HCT116 (cell line): Measurements from ENCODE around the gene AKT3. TPM values are rescaled to one million over a fixed set of nuclear protein-coding genes. Genes with fewer than 3 reads are reported as not detected.
A peak's percentile ranks its signal among the peaks of the same experiment; 100 is the strongest.

ENCODE experiments used
- ATAC-seq: fragments of 200-7000 bp; cut with Tn5 transposase; 2 replicates; pipeline ENCODE4 v1.9.1; 2020; ENCODE audit warnings: mild to moderate bottlenecking, moderate library complexity
- BruUV-seq: library from RNA; stranded (reverse); fragments of 400-500 nt; replicated peaks from 2 replicates; lab custom pipeline; 2021; lab: Mats Ljungman, UMichigan
- CTCF ChIA-PET: fragments of 300-600 bp; sonication (Branson Sonifier 250); formaldehyde crosslinking; loops from one replicate; lab custom pipeline; 2021; ENCODE audit warnings: antibody characterized with exemption; lab: Charles Lee
- POLR2A ChIA-PET: fragments of 300-600, 350-600 bp; sonication (Branson Sonifier 250); formaldehyde crosslinking; loops from one replicate; lab custom pipeline; 2021; ENCODE audit warnings: antibody characterized with exemption; lab: Charles Lee
- RAD21 ChIA-PET, 2 experiments: fragments of 300-600 bp; sonication (Branson Sonifier 250); formaldehyde crosslinking; loops; one replicate each; lab custom pipeline; 2023; ENCODE audit warnings: low total read pairs in 2 of 2; ENCODE audit not compliant: uncharacterized antibody in 2 of 2, unreplicated experiment in 2 of 2, low non-redundant PET in 1 of 2; lab: Charles Lee
- DNase-seq: peaks from one replicate; pipeline ENCODE4 v3.0.0-alpha.2; 2010; ENCODE audit warnings: low read depth, low spot score
- H2AFZ ChIP-seq: fragments of 200-600 bp; shearing (Covaris generic), sonication (generic); 2 replicates; pipeline ENCODE4 v1.6.1; 2017; ENCODE audit warnings: low read depth, mixed run types, mixed read lengths, antibody characterized with exemption, low read length; ENCODE audit not compliant: poor library complexity, severe bottlenecking
- H3K27ac ChIP-seq: 2 replicates; pipeline ENCODE4 v1.5.1; 2012; ENCODE audit warnings: low read depth, low read length
- H3K27me3 ChIP-seq: fragments of 200-600 bp; sonication (generic); 2 replicates; pipeline ENCODE4 v1.6.1; 2016; ENCODE audit warnings: mixed run types, low read length, mixed read lengths; ENCODE audit not compliant: insufficient read depth
- H3K36me3 ChIP-seq, 2 experiments: fragments of 200-500 bp in 1 of 2; fragments of 200-600 bp in 1 of 2; sonication (Bioruptor generic) in 1 of 2; sonication (generic) in 1 of 2; 2 replicates each; pipeline versions ENCODE4 v1.5.1 to v1.6.1; 2014 to 2016; ENCODE audit warnings: low read length in 2 of 2, inconsistent platforms in 1 of 2, mixed read lengths in 1 of 2, mixed run types in 1 of 2; ENCODE audit not compliant: insufficient read depth in 2 of 2, control insufficient read depth in 1 of 2
- H3K4me1 ChIP-seq, 2 experiments: fragments of 200-600 bp in 1 of 2; sonication (generic) in 1 of 2; 2 replicates each; pipeline versions ENCODE4 v1.5.1 to v1.6.1; 2012 to 2017; ENCODE audit warnings: low read length in 2 of 2, inconsistent platforms in 1 of 2, mild to moderate bottlenecking in 1 of 2, mixed read lengths in 1 of 2, mixed run types in 1 of 2, moderate library complexity in 1 of 2; ENCODE audit not compliant: insufficient read depth in 2 of 2, control insufficient read depth in 1 of 2
- H3K4me2 ChIP-seq: fragments of 200-600 bp; sonication (generic); 2 replicates; pipeline ENCODE4 v1.6.1; 2017; ENCODE audit warnings: mixed run types, low read length, mixed read lengths
- H3K4me3 ChIP-seq, 2 experiments: fragments of 200-600 bp in 1 of 2; sonication (generic) in 1 of 2; replicated peaks in 1 of 2; 2 replicates each; pipeline ENCODE4 v1.5.1; 2011 to 2016; ENCODE audit warnings: low read length in 2 of 2, control low read depth in 1 of 2, low read depth in 1 of 2, mild to moderate bottlenecking in 1 of 2, mixed read lengths in 1 of 2, mixed run types in 1 of 2
- H3K79me2 ChIP-seq: fragments of 200-600 bp; sonication (generic); 2 replicates; pipeline ENCODE4 v1.6.1; 2017; ENCODE audit warnings: mild to moderate bottlenecking, mixed run types, low read length, moderate library complexity, mixed read lengths; ENCODE audit not compliant: insufficient read depth
- H3K9ac ChIP-seq: fragments of 200-600 bp; sonication (generic); 2 replicates; pipeline ENCODE4 v1.6.1; 2016; ENCODE audit warnings: low read length, mixed read lengths
- H3K9me2 ChIP-seq: fragments of 200-600 bp; sonication (generic), shearing (Covaris generic); 2 replicates; pipeline ENCODE4 v1.6.1; 2017; ENCODE audit warnings: mixed run types, mild to moderate bottlenecking, moderate library complexity; ENCODE audit not compliant: insufficient read depth
- H3K9me3 ChIP-seq, 2 experiments: fragments of 200-500 bp in 1 of 2; fragments of 200-600 bp in 1 of 2; sonication (Bioruptor generic) in 1 of 2; sonication (generic) in 1 of 2; 2 replicates each; pipeline ENCODE4 v1.6.1; 2014 to 2017; ENCODE audit warnings: low read length in 2 of 2, mixed read lengths in 2 of 2, inconsistent platforms in 1 of 2, low read depth in 1 of 2, mild to moderate bottlenecking in 1 of 2, mixed run types in 1 of 2, moderate library complexity in 1 of 2; ENCODE audit not compliant: control insufficient read depth in 1 of 2, insufficient read depth in 1 of 2
- H4K20me1 ChIP-seq: fragments of 200-600 bp; sonication (generic), shearing (Covaris generic); 2 replicates; pipeline ENCODE4 v1.6.1; 2017; ENCODE audit warnings: mixed run types, mild to moderate bottlenecking, moderate library complexity; ENCODE audit not compliant: insufficient read depth
- CBX3 ChIP-seq: IDR thresholded peaks from 2 replicates; pipeline ENCODE4 v1.6.1; 2012; ENCODE audit warnings: low read depth
- CEBPB ChIP-seq: IDR thresholded peaks from 2 replicates; pipeline ENCODE4 v1.6.1; 2012; ENCODE audit warnings: low read depth
- EGR1 ChIP-seq: IDR thresholded peaks from 2 replicates; pipeline ENCODE4 v1.6.1; 2012; ENCODE audit warnings: low read depth
- EZH2 ChIP-seq: fragments of 200-600 bp; sonication (generic); IDR thresholded peaks from 2 replicates; pipeline ENCODE4 v1.6.1; 2017; ENCODE audit warnings: antibody characterized with exemption, mixed run types
- EZH2phosphoT487 ChIP-seq: fragments of 200-600 bp; IDR thresholded peaks from 2 replicates; pipeline ENCODE4 v1.6.1; 2018; ENCODE audit warnings: antibody characterized with exemption, borderline replicate concordance
- FOSL1 ChIP-seq: IDR thresholded peaks from 2 replicates; pipeline ENCODE4 v1.6.1; 2012; ENCODE audit warnings: low read depth
- JUND ChIP-seq: IDR thresholded peaks from 2 replicates; pipeline ENCODE4 v1.6.1; 2012
- POLR2A ChIP-seq: IDR thresholded peaks from 2 replicates; pipeline ENCODE4 v1.7.0; 2011; ENCODE audit warnings: borderline replicate concordance; ENCODE audit not compliant: insufficient read depth, insufficient read length; ENCODE audit errors: extremely low read depth
- SP1 ChIP-seq: IDR thresholded peaks from 2 replicates; pipeline ENCODE4 v1.6.1; 2012; ENCODE audit warnings: low read depth
- TCF7L2 ChIP-seq: IDR thresholded peaks from 2 replicates; pipeline ENCODE4 v1.7.0; 2011; ENCODE audit warnings: borderline replicate concordance, inconsistent platforms; ENCODE audit not compliant: insufficient read depth, insufficient read length; ENCODE audit errors: extremely low read depth
- YY1 ChIP-seq: IDR thresholded peaks from 2 replicates; pipeline ENCODE4 v1.6.1; 2011; ENCODE audit warnings: low read length, low read depth, moderate library complexity, mild to moderate bottlenecking; ENCODE audit not compliant: insufficient replicate concordance; ENCODE audit errors: extremely low read depth
- ZFX ChIP-seq: fragments of 450-650 bp; IDR thresholded peaks from 2 replicates; pipeline ENCODE4 v1.6.1; 2017
- ZNF274 ChIP-seq: fragments of 200-500 bp; sonication (Bioruptor generic); IDR thresholded peaks from 2 replicates; pipeline ENCODE4 v1.6.1; 2014; ENCODE audit warnings: mild to moderate bottlenecking, low read depth, low read length, inconsistent platforms
- intact Hi-C: fragments of 100-400 bp; cut with micrococcal nuclease; formaldehyde crosslinking; loops from 2 replicates; pipeline ENCODE4 v1.10.0; 2022
- total RNA-seq: library from RNA; stranded (reverse); gene quantifications from one replicate; pipeline ENCODE4 v1.2.1, GENCODE V29; 2021; ENCODE audit not compliant: unreplicated experiment
- TF ChIP-seq, protein P1 (sequence below): IDR thresholded peaks from 2 replicates; pipeline ENCODE4 v1.6.1; 2011; ENCODE audit warnings: mild to moderate bottlenecking, low read length, moderate library complexity; ENCODE audit not compliant: insufficient replicate concordance; ENCODE audit errors: extremely low read depth
- TF ChIP-seq, protein P2 (sequence below), 3 experiments: fragments of 200-600 bp in 1 of 3; sonication (generic) in 1 of 3; IDR thresholded peaks in 2 of 3; conservative IDR thresholded peaks in 1 of 3; 2 replicates each; pipeline ENCODE4 v1.5.1; 2012 to 2017; ENCODE audit warnings: low read depth in 2 of 3, low read length in 2 of 3, antibody characterized with exemption in 1 of 3, borderline replicate concordance in 1 of 3, control low read depth in 1 of 3, mild to moderate bottlenecking in 1 of 3, mixed read lengths in 1 of 3, mixed run types in 1 of 3, moderate library complexity in 1 of 3; ENCODE audit not compliant: insufficient read depth in 1 of 3
- TF ChIP-seq, protein P3 (sequence below): IDR thresholded peaks from 2 replicates; pipeline ENCODE4 v1.6.1; 2012
- TF ChIP-seq, protein P4 (sequence below): IDR thresholded peaks from 2 replicates; pipeline ENCODE4 v1.6.1; 2012; ENCODE audit warnings: low read depth

Gene AKT3
- total RNA-seq, 1 experiment from 2014 or later, result 0.49 TPM

DNA sequence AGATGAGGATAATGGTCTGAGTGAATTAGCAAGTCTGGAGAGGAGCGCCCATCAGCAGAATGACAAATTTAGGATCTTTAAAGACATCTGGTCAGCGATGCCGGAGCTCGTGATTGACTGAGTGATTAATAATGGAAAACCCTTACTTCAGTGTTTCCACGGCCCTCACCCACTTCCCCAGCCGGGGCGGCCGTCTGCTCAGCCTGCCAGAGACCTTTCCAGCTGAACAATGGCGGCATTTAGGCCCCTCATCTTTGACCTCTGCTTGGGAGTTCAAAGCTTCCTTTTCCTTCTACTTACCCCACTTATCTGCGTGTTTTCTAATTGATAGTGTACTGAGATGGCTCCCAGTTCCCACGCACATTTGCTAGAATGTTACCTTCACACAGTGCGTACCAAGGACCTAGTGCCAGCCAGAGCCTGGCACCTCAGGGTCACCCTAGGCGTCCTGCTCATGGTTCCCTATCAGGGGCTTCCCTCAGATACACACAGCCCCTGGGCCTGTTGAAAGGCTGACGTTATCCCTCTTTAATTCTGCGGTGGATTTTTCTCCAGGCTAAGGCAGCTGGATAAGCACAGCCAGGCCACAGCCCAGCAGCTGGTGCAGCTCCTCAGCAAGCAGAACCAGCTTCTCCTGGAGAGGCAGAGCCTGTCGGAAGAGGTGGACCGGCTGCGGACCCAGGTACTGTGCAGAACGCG lies 361.4 kb downstream of the AKT3 start:
- no peaks in the 10 kb centered on the region for H3K9me3 ChIP-seq
- H3K4me2 ChIP-seq, result peak overlapping the region; percentile 79
- H3K4me1 ChIP-seq, result peaks cover 0 to 17% of the 10 kb centered on the region in 2 experiments; a peak in 2 of 4 replicates
- H2AFZ ChIP-seq, result no peak overlapping the region
- ChIA-PET POLR2A (no interaction called here), CTCF (no interaction called here), RAD21 (no interaction called here)
- H3K27me3 ChIP-seq, result no peaks in the 10 kb centered on the region
- BruUV-seq, result no TSS peak
- peaks cover 0 to 2% of the 10 kb centered on the region in 2 experiments; a peak in 1 of 4 replicates for H3K36me3 ChIP-seq
- H4K20me1 ChIP-seq, result no peaks in the 10 kb centered on the region
- H3K79me2 ChIP-seq, result peaks cover 16% of the 10 kb centered on the region; the same call in 1 of the 2 replicates
- ATAC-seq, result no peak
- H3K4me3 ChIP-seq, result peak overlapping the region; percentile 64 to 66
- DNase-seq, result no peak
- H3K9ac ChIP-seq, result peak overlapping the region; percentile 73
- peak overlapping the region; percentile 27; the same call in 1 of the 2 replicates for H3K27ac ChIP-seq
- TF ChIP-seq, protein P1, sequence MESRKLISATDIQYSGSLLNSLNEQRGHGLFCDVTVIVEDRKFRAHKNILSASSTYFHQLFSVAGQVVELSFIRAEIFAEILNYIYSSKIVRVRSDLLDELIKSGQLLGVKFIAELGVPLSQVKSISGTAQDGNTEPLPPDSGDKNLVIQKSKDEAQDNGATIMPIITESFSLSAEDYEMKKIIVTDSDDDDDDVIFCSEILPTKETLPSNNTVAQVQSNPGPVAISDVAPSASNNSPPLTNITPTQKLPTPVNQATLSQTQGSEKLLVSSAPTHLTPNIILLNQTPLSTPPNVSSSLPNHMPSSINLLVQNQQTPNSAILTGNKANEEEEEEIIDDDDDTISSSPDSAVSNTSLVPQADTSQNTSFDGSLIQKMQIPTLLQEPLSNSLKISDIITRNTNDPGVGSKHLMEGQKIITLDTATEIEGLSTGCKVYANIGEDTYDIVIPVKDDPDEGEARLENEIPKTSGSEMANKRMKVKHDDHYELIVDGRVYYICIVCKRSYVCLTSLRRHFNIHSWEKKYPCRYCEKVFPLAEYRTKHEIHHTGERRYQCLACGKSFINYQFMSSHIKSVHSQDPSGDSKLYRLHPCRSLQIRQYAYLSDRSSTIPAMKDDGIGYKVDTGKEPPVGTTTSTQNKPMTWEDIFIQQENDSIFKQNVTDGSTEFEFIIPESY, result no peak
- TF ChIP-seq, protein P2, sequence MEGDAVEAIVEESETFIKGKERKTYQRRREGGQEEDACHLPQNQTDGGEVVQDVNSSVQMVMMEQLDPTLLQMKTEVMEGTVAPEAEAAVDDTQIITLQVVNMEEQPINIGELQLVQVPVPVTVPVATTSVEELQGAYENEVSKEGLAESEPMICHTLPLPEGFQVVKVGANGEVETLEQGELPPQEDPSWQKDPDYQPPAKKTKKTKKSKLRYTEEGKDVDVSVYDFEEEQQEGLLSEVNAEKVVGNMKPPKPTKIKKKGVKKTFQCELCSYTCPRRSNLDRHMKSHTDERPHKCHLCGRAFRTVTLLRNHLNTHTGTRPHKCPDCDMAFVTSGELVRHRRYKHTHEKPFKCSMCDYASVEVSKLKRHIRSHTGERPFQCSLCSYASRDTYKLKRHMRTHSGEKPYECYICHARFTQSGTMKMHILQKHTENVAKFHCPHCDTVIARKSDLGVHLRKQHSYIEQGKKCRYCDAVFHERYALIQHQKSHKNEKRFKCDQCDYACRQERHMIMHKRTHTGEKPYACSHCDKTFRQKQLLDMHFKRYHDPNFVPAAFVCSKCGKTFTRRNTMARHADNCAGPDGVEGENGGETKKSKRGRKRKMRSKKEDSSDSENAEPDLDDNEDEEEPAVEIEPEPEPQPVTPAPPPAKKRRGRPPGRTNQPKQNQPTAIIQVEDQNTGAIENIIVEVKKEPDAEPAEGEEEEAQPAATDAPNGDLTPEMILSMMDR (IDR thresholded peaks at IDR 0.05 in 2 of 3, conservative IDR thresholded peaks at IDR 0.05 in 1 of 3; ENCODE audit: borderline replicate concordance in 1 of 3, insufficient read depth in 1 of 3, low read depth in 2 of 3, low read length in 2 of 3), result no peak
- TF ChIP-seq JUND, result no peak
- TF ChIP-seq, protein P3, sequence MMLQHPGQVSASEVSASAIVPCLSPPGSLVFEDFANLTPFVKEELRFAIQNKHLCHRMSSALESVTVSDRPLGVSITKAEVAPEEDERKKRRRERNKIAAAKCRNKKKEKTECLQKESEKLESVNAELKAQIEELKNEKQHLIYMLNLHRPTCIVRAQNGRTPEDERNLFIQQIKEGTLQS, result no peak
- TF ChIP-seq FOSL1, result no peak
- TF ChIP-seq EZH2phosphoT487, result no peak
- no peak for TF ChIP-seq EGR1
- no peak for TF ChIP-seq TCF7L2
- no peak for TF ChIP-seq EZH2
- TF ChIP-seq YY1, result no peak
- TF ChIP-seq POLR2A, result no peak
- TF ChIP-seq SP1, result no peak
- no peak for TF ChIP-seq CEBPB
- no peak for TF ChIP-seq ZFX
- TF ChIP-seq ZNF274, result no peak
- TF ChIP-seq, protein P4, sequence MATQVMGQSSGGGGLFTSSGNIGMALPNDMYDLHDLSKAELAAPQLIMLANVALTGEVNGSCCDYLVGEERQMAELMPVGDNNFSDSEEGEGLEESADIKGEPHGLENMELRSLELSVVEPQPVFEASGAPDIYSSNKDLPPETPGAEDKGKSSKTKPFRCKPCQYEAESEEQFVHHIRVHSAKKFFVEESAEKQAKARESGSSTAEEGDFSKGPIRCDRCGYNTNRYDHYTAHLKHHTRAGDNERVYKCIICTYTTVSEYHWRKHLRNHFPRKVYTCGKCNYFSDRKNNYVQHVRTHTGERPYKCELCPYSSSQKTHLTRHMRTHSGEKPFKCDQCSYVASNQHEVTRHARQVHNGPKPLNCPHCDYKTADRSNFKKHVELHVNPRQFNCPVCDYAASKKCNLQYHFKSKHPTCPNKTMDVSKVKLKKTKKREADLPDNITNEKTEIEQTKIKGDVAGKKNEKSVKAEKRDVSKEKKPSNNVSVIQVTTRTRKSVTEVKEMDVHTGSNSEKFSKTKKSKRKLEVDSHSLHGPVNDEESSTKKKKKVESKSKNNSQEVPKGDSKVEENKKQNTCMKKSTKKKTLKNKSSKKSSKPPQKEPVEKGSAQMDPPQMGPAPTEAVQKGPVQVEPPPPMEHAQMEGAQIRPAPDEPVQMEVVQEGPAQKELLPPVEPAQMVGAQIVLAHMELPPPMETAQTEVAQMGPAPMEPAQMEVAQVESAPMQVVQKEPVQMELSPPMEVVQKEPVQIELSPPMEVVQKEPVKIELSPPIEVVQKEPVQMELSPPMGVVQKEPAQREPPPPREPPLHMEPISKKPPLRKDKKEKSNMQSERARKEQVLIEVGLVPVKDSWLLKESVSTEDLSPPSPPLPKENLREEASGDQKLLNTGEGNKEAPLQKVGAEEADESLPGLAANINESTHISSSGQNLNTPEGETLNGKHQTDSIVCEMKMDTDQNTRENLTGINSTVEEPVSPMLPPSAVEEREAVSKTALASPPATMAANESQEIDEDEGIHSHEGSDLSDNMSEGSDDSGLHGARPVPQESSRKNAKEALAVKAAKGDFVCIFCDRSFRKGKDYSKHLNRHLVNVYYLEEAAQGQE, result no peak
- no peak for TF ChIP-seq CBX3
- intact Hi-C loops, result no loop called here
- H3K9me2 ChIP-seq, result no peaks in the 10 kb centered on the region
